Hepatocyte (in vitro differentiated cells): Measurements from ENCODE around the gene SPECC1L. TPM values are rescaled to one million over a fixed set of nuclear protein-coding genes. Genes with fewer than 3 reads are reported as not detected.
"Not testable (repeated sequence)": the region's sequence is repeated elsewhere in the genome, so short reads cannot be mapped to it uniquely, and the experiment has no call there.

Experiments used
- DNase-seq: peaks from one replicate; pipeline ENCODE4 v3.0.0-alpha.2; 2016; ENCODE audit warnings: low spot score
- H2AFZ ChIP-seq: fragments of 200-600 bp; sonication (generic); 2 replicates; pipeline ENCODE4 v1.6.0; 2016; ENCODE audit warnings: antibody characterized with exemption, mild to moderate bottlenecking
- H3K27ac ChIP-seq: fragments of 200-600 bp; sonication (generic); 2 replicates; pipeline ENCODE4 v1.5.1; 2016; ENCODE audit warnings: mild to moderate bottlenecking
- H3K27me3 ChIP-seq: fragments of 200-600 bp; sonication (generic); 2 replicates; pipeline ENCODE4 v1.6.1; 2016
- H3K36me3 ChIP-seq: fragments of 200-600 bp; sonication (generic); replicated peaks from 2 replicates; pipeline ENCODE4 v1.5.1; 2016; ENCODE audit warnings: low read depth; ENCODE audit not compliant: insufficient read depth
- H3K4me1 ChIP-seq: fragments of 200-600 bp; sonication (generic); 2 replicates; pipeline ENCODE4 v1.5.1; 2016; ENCODE audit warnings: mild to moderate bottlenecking, moderate library complexity; ENCODE audit not compliant: insufficient read depth
- H3K4me2 ChIP-seq: fragments of 200-600 bp; sonication (generic); 2 replicates; pipeline ENCODE4 v1.6.0; 2016
- H3K4me3 ChIP-seq: fragments of 200-600 bp; sonication (generic); 2 replicates; pipeline ENCODE4 v1.5.1; 2016; ENCODE audit warnings: mild to moderate bottlenecking
- H3K79me2 ChIP-seq: fragments of 200-600 bp; sonication (generic); 2 replicates; pipeline ENCODE4 v1.6.0; 2017; ENCODE audit warnings: mild to moderate bottlenecking
- H3K9me2 ChIP-seq: fragments of 200-600 bp; sonication (generic); replicated peaks from 2 replicates; pipeline ENCODE4 v1.6.0; 2017; ENCODE audit warnings: mild to moderate bottlenecking; ENCODE audit not compliant: insufficient read depth
- H3K9me3 ChIP-seq: fragments of 200-600 bp; sonication (generic); 2 replicates; pipeline ENCODE4 v1.5.1; 2016; ENCODE audit warnings: low read depth, mild to moderate bottlenecking
- H4K20me1 ChIP-seq: fragments of 200-600 bp; sonication (generic); 2 replicates; pipeline ENCODE4 v1.6.0; 2016; ENCODE audit warnings: mild to moderate bottlenecking; ENCODE audit not compliant: insufficient read depth, poor library complexity, severe bottlenecking
- CTCF ChIP-seq: fragments of 200-600 bp; sonication (generic); IDR thresholded peaks from 2 replicates; pipeline ENCODE4 v1.5.1; 2016; ENCODE audit warnings: antibody characterized with exemption, mild to moderate bottlenecking; ENCODE audit not compliant: poor library complexity
- EZH2 ChIP-seq: fragments of 200-600 bp; sonication (generic); IDR thresholded peaks from 2 replicates; pipeline ENCODE4 v1.6.1; 2016; ENCODE audit warnings: antibody characterized with exemption, mild to moderate bottlenecking, borderline replicate concordance
- EZH2phosphoT487 ChIP-seq: fragments of 200-600 bp; sonication (generic); IDR thresholded peaks from one replicate; pipeline ENCODE4 v1.6.1; 2018; ENCODE audit warnings: antibody characterized with exemption, mild to moderate bottlenecking, low read depth, moderate library complexity; ENCODE audit not compliant: unreplicated experiment, severe bottlenecking
- WGBS: methylation state at CpG from one replicate; pipeline ENCODE4 v1.1.6; 2016; ENCODE audit warnings: low lambda C conversion rate; ENCODE audit errors: missing lambda C conversion rate; 5-methylcytosine and 5-hydroxymethylcytosine counted together
- polyA plus RNA-seq: library from polyadenylated mRNA; unstranded; fragments of >200 nt; fragmentation: Nextera tagmentation; extraction: Ambion mirVana; gene quantifications from 2 replicates; pipeline ENCODE4 v1.2.1, GENCODE V29; 2016
- total RNA-seq: library from RNA; depleted of rRNA; stranded (reverse); fragments of >200 nt; gene quantifications from 2 replicates; pipeline ENCODE4 v1.2.3, GENCODE V29; 2014

The SPECC1L gene
- total and polyA plus RNA-seq, 2 experiments from 2014 or later: 13.0 to 28.3 TPM

DNA sequence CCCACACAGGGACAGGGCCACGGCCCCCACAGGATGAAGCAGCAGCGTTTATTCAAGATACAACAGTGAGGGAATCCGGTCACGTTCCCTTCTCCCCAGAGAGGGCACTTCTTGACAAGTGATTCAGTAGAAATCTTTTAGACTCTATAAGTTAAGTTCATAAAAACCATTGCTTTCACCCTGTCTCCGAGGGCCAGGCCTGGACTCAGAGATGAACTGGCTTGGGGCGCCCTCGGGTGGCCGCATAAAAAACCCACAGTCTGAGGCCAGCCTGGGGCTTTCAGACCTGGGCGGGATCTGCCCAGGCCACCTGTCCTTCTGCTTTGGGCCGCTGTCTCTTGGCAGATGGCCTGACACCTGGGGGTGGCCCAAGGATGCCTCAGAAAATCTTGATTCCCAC is 11.2 kb upstream of the SPECC1L start:
- not testable (repeated sequence) for H3K4me1 ChIP-seq, H3K9me2 ChIP-seq, H3K79me2 ChIP-seq, H3K4me2 ChIP-seq, H2AFZ ChIP-seq, H3K36me3 ChIP-seq, H3K4me3 ChIP-seq, H3K27me3 ChIP-seq, H3K9me3 ChIP-seq, H4K20me1 ChIP-seq
- peak overlapping the region; percentile 52 for H3K27ac ChIP-seq
- DNase-seq: peak; percentile 86
- TF ChIP-seq CTCF: peak; percentile 70
- 19% methylated on average over 10 of the region's 10 CpGs for WGBS

DNA sequence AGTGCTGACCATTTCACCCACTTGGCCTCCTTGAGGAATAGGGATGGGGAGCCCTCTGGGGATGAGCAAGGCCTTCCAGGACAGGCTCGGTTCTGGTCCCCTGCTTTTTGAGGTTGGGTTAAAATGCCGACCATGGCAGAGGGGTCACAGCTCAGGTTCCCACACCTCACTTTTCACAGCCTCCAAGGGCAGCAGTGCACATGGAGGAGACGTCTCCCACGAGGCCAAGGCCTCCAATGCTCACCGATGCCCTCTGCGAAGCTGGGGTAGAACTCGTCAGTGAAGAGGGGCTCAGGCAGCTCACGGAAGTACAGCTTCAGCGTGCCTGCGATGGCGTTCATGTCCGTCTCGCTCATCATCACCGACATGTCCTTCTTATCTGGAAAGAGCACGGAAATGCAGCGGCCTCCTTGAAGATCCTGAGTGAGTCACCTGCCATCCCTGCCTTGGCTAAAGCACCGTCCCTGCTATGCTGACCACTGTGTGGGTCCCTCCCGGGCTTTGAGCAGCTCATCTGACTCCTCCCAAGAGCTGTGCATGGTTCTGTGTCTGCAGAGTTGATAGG is 8.4 kb upstream of the SPECC1L start:
- not testable (repeated sequence) for H4K20me1 ChIP-seq, H3K36me3 ChIP-seq, H3K4me3 ChIP-seq, H3K9me2 ChIP-seq, H3K27me3 ChIP-seq, H3K27ac ChIP-seq, DNase-seq, H3K9me3 ChIP-seq, H3K79me2 ChIP-seq, H2AFZ ChIP-seq, H3K4me1 ChIP-seq, H3K4me2 ChIP-seq
- 84% methylated on average over 18 of the region's 18 CpGs for WGBS

DNA sequence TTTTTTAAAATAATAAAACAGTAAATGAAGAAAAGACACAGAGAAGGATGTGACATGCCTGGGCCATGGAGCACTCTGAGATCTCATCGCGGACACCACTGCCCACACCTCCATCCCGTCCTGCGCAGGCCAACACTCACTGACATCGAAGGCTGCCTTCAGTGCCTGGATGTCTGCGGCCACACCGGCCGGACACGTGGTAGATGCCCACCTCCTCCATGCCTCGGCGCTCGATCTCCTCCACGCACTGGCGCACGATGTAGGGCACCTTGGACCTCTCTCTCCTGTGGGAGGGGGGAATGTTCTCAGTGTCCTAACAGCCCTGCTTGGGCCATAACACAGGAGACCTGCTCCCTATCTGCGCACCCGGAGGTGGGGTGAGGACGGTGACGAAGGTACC is 7.2 kb upstream of the SPECC1L start:
- 93% methylated on average over 19 of the region's 19 CpGs for WGBS
- H3K79me2 ChIP-seq, DNase-seq: not testable (repeated sequence)

GRCh38 chr22:24264329-24264896 is 6.2 kb upstream of the SPECC1L start:
- not testable (repeated sequence) for H3K9me2 ChIP-seq, H3K27me3 ChIP-seq, H3K4me3 ChIP-seq, H3K9me3 ChIP-seq, H3K36me3 ChIP-seq, DNase-seq, H3K4me1 ChIP-seq, H4K20me1 ChIP-seq, H3K79me2 ChIP-seq
- Histone ChIP-seq H2AFZ (peak overlapping the region; percentile 78), H3K4me2 (peak overlapping the region; percentile 41), H3K27ac (peak overlapping the region; percentile 74)
- WGBS: 65% methylated on average over 3 of the region's 9 CpGs

More for the DNA sequence above, 7.2 kb upstream of the SPECC1L start:
- H2AFZ ChIP-seq, H3K9me3 ChIP-seq, H3K27ac ChIP-seq, H3K4me3 ChIP-seq, H3K27me3 ChIP-seq, H3K9me2 ChIP-seq, H3K36me3 ChIP-seq, H4K20me1 ChIP-seq, H3K4me2 ChIP-seq, H3K4me1 ChIP-seq: not testable (repeated sequence)

GRCh38 chr22:24265734-24266133 is 4.9 kb upstream of the SPECC1L start:
- Histone ChIP-seq H3K27me3 (no peaks in the 10 kb centered on the region), H3K4me1 (peaks cover 6% of the 10 kb centered on the region), H3K9me2 (no peaks in the 10 kb centered on the region), H3K4me3 (no peak overlapping the region), H3K9me3 (no peaks in the 10 kb centered on the region), H3K79me2 (no peaks in the 10 kb centered on the region), H3K27ac (peak overlapping the region; percentile 9), H2AFZ (no peak overlapping the region), H3K4me2 (no peak overlapping the region), H3K36me3 (no peaks in the 10 kb centered on the region), H4K20me1 (no peaks in the 10 kb centered on the region)
- DNase-seq: no peak
- TF ChIP-seq EZH2 (no peak), EZH2phosphoT487 (no peak), CTCF (no peak)

- DNase-seq, H3K79me2 ChIP-seq, H3K4me3 ChIP-seq, H3K9me2 ChIP-seq, H3K27ac ChIP-seq, H3K4me1 ChIP-seq, H3K27me3 ChIP-seq, H3K9me3 ChIP-seq, H3K36me3 ChIP-seq, H3K4me2 ChIP-seq, H2AFZ ChIP-seq, H4K20me1 ChIP-seq: not testable (repeated sequence)
- 91% methylated on average over 6 of the region's 6 CpGs for WGBS
Measured at GRCh38 chr22:24266495-24266894, 4.1 kb upstream of the SPECC1L start.
